ENCODE data around the gene STAT6. TPM values are rescaled to one million over a fixed set of nuclear protein-coding genes. Genes with fewer than 3 reads are reported as not detected.

STAT6 gene
- polyA plus RNA-seq, 1 donor (not counting 4 experiments of a cell fraction or from before 2014, with no cell fraction given) = 113 TPM

DNA sequence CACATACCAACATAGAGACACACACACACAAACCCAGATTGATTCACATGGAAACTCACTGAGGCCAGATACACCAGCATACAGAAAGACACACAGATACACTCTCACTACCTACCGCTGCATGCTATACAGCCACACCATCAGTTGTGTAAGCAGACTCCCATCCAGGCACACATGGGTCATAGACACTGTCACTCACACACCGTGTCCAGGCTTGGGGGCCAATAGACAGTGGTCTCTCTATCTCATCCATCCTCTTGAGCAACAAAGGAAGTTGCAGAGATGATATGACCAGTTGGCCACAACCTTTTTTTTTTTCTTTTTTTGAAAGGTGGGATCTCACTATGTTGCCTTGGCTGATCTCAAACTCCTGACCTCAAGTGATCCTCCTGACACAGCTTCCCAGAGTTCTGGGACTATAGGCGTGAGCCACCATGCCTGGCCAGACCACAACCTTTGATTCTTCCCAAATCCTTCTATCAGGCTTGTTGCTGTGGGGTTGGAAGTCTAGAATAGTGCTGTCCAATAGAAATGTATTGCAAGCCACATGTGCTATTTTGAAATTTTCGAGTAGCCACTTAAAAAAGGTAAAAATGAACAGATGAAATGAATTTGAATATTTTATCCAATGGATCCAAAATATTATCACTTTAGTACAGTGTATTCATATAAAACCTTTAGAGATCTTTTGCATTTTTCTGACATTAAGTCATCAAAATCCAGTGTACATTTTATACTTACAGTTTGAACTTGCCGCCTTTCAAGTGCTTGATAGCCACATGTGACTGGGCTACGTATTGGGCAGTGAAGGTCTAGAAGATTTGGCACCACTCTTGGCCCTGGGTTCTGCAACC lies 28.9 kb upstream of the STAT6 start:
- Histone ChIP-seq H3K27me3 (ENCODE audit: control insufficient read depth, extremely low read depth, insufficient read depth, low read length) (no peaks in the 10 kb centered on the region), H3K9me3 (ENCODE audit: control insufficient read depth, low read depth, low read length) (no peaks in the 10 kb centered on the region), H3K79me2 (ENCODE audit: control insufficient read depth, insufficient read depth, low read length) (no peaks in the 10 kb centered on the region), H2AFZ (ENCODE audit: control insufficient read depth, low read length) (no peak overlapping the region), H3K4me3 (ENCODE audit: control insufficient read depth in 2 of 3, extremely low read depth in 1 of 3, insufficient read depth in 2 of 3, low read depth in 1 of 3, low read length in 3 of 3) (no peak overlapping the region), H3K36me3 (ENCODE audit: control insufficient read depth in 2 of 2, extremely low read depth in 1 of 2, insufficient read depth in 2 of 2, low read length in 2 of 2) (peaks cover 5 to 31% of the 10 kb centered on the region in 2 experiments), H3K9ac (ENCODE audit: control insufficient read depth, extremely low read depth, insufficient read depth, low read length) (no peak overlapping the region), H3K9me1 (ENCODE audit: control insufficient read depth, extremely low read depth, insufficient read depth, low read length) (no peaks in the 10 kb centered on the region), H4K20me1 (ENCODE audit: control insufficient read depth, extremely low read depth, insufficient read depth, low read length) (no peaks in the 10 kb centered on the region), H3K4me2 (ENCODE audit: control insufficient read depth, extremely low read depth, insufficient read depth, low read depth, low read length) (no peak overlapping the region), H3K27ac (ENCODE audit: control insufficient read depth, insufficient read depth, low read length) (no peak overlapping the region), H3K4me1 (ENCODE audit: control insufficient read depth, extremely low read depth, insufficient read depth, low read length) (no peaks in the 10 kb centered on the region)
- TF ChIP-seq, protein P1, sequence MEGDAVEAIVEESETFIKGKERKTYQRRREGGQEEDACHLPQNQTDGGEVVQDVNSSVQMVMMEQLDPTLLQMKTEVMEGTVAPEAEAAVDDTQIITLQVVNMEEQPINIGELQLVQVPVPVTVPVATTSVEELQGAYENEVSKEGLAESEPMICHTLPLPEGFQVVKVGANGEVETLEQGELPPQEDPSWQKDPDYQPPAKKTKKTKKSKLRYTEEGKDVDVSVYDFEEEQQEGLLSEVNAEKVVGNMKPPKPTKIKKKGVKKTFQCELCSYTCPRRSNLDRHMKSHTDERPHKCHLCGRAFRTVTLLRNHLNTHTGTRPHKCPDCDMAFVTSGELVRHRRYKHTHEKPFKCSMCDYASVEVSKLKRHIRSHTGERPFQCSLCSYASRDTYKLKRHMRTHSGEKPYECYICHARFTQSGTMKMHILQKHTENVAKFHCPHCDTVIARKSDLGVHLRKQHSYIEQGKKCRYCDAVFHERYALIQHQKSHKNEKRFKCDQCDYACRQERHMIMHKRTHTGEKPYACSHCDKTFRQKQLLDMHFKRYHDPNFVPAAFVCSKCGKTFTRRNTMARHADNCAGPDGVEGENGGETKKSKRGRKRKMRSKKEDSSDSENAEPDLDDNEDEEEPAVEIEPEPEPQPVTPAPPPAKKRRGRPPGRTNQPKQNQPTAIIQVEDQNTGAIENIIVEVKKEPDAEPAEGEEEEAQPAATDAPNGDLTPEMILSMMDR (optimal IDR thresholded peaks at IDR 0.05 in 1 of 3, IDR thresholded peaks at IDR 0.05 in 1 of 3, conservative IDR thresholded peaks at IDR 0.05 in 1 of 3; ENCODE audit: extremely low read depth in 1 of 3, insufficient read depth in 2 of 3, low read length in 3 of 3) = no peak
- TF ChIP-seq EZH2 (IDR thresholded peaks at IDR 0.05; ENCODE audit: low read length) = no peak
- dilution Hi-C loops (cut with MboI; ENCODE audit: extremely low pct_ligation_motif_present, low sequenced_read_pairs) = no loop called here
- DNase-seq (ENCODE audit: low read depth, low spot score) (no peak), FAIRE-seq (no peak)

DNA sequence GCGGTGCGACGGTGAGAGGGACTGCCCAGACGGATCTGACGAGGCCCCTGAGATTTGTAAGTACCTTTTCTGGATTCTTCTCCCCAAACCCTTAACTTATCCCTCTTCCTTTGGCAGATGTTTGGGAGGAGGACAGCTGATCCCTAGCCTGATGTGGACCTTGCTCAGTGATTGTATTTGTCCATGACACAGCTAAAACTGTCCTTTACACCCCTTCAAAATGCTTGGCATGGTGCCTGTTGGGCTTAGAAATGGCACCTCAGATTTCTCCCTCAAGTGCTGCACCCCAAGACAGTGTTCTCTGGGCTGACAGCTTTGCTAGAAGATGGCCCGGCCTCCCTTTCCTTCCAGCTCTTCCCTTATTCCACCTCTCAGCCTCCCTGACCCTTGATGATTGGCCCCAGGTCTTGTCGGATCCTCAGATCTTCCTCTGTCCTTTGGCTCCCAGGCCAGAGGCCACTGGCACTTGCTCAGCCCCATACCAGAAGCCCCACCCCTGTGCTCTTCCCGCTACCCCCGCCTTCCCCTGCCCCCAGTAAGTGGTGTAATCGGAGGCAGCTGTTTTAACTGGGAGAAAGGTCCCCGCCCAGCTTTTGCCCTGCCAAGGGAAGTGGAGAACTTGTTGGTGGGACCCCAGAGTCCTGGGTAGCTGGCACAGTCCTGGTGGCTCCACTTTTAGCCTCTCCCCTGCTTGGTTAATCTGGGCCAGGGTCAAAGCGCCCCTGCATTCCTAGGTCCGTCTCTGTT lies 27.5 kb upstream of the STAT6 start:
- no peak overlapping the region for H3K4me3 ChIP-seq (ENCODE audit: control insufficient read depth in 2 of 3, extremely low read depth in 1 of 3, insufficient read depth in 2 of 3, low read depth in 1 of 3, low read length in 3 of 3)
- H3K36me3 ChIP-seq (ENCODE audit: control insufficient read depth in 2 of 2, extremely low read depth in 1 of 2, insufficient read depth in 2 of 2, low read length in 2 of 2) = peaks cover 5 to 27% of the 10 kb centered on the region in 2 experiments
- H3K27me3 ChIP-seq (ENCODE audit: control insufficient read depth, extremely low read depth, insufficient read depth, low read length) = no peaks in the 10 kb centered on the region
- H3K4me1 ChIP-seq (ENCODE audit: control insufficient read depth, extremely low read depth, insufficient read depth, low read length) = no peaks in the 10 kb centered on the region
- H2AFZ ChIP-seq (ENCODE audit: control insufficient read depth, low read length) = no peak overlapping the region
- DNase-seq (ENCODE audit: low read depth, low spot score) = no peak
- H4K20me1 ChIP-seq (ENCODE audit: control insufficient read depth, extremely low read depth, insufficient read depth, low read length) = no peaks in the 10 kb centered on the region
- FAIRE-seq = no peak
- no peak overlapping the region for H3K9ac ChIP-seq (ENCODE audit: control insufficient read depth, extremely low read depth, insufficient read depth, low read length)
- dilution Hi-C loops (cut with MboI; ENCODE audit: extremely low pct_ligation_motif_present, low sequenced_read_pairs) = no loop called here
- no peaks in the 10 kb centered on the region for H3K9me3 ChIP-seq (ENCODE audit: control insufficient read depth, low read depth, low read length)
- H3K79me2 ChIP-seq (ENCODE audit: control insufficient read depth, insufficient read depth, low read length) = no peaks in the 10 kb centered on the region
- H3K27ac ChIP-seq (ENCODE audit: control insufficient read depth, insufficient read depth, low read length) = no peak overlapping the region
- no peak overlapping the region for H3K4me2 ChIP-seq (ENCODE audit: control insufficient read depth, extremely low read depth, insufficient read depth, low read depth, low read length)
- H3K9me1 ChIP-seq (ENCODE audit: control insufficient read depth, extremely low read depth, insufficient read depth, low read length) = no peaks in the 10 kb centered on the region
- no peak for TF ChIP-seq EZH2 (IDR thresholded peaks at IDR 0.05; ENCODE audit: low read length)
- TF ChIP-seq, protein P1 (optimal IDR thresholded peaks at IDR 0.05 in 1 of 3, IDR thresholded peaks at IDR 0.05 in 1 of 3, conservative IDR thresholded peaks at IDR 0.05 in 1 of 3; ENCODE audit: extremely low read depth in 1 of 3, insufficient read depth in 2 of 3, low read length in 3 of 3) = no peak

Measured in keratinocyte (primary cell).